Adrenal gland (tissue), 5 donors: ENCODE data around the gene UBN1.

Experiments used
- CTCF ChIP-seq, 6 experiments: fragments of 450-650 bp in 4 of 6; fragments of 200-600 bp in 2 of 6; sonication (generic) in 1 of 6; IDR thresholded peaks; 1 replicate in 5 of 6; 2 replicates in 1 of 6; pipeline versions ENCODE4 v1.5.1 to v1.8.0; 2016 to 2021; ENCODE audit warnings: antibody characterized with exemption in 6 of 6, mild to moderate bottlenecking in 2 of 6, moderate library complexity in 1 of 6
- POLR2A ChIP-seq, 2 donors: fragments of 450-650 bp; IDR thresholded peaks; one replicate each; pipeline ENCODE4 v1.6.1; 2017; ENCODE audit warnings: antibody characterized with exemption in 2 of 2, mild to moderate bottlenecking in 2 of 2, moderate library complexity in 1 of 2
- donor health status: DM: no; HTN: no; CAD: no.

DNA sequence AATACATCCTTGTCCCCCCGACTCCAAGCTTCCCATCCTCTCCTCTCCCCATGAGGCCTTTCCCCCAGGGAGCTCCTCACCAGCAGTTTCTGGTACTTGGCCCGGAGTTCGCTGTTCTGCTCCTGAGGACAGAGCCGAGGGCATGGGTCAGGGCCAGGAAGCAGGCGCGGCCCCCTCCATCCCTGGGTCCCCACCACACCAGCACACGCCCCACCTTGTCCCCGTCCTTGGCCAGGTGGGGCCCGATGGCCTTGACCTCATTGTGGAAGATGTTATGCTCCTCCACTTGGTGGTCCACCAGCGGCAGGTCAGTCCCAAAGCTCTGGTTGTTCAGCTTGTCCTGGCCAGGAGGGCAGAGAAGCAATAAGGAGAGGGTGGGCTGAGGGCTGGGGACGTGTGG lies 53.5 kb downstream of the UBN1 start:
- no peak for TF ChIP-seq CTCF (IDR thresholded peaks at IDR 0.05)
- TF ChIP-seq POLR2A (IDR thresholded peaks at IDR 0.05), result no peak
